HG03521 (cell line): ENCODE measurements around the gene CFAP52.
"Not testable (repeated sequence)": the region's sequence is repeated elsewhere in the genome, so short reads cannot be mapped to it uniquely, and the experiment has no call there.

Experiments used
- ATAC-seq: cut with Tn5 transposase; IDR thresholded peaks from one replicate; pipeline ENCODE4 v1.9.1; 2021; ENCODE audit warnings: mild to moderate bottlenecking, moderate library complexity; ENCODE audit not compliant: unreplicated experiment

Gene CFAP52

GRCh38 chr17:9644910-9645751 is 68.7 kb downstream of the CFAP52 start, which contains the start of gene USP43:
Gene USP43, plus strand, starts transcription at chr17:9645517. Its CDS starts 116 bp downstream, at chr17:9645633.
- ATAC-seq: no peak

GRCh38 chr17:9645851-9646545 is 69.6 kb downstream of the CFAP52 start:
- no peak for ATAC-seq

- no peak for ATAC-seq
Measured at GRCh38 chr17:9646546-9646885, 70.1 kb downstream of the CFAP52 start.

- no peak for ATAC-seq
Measured at GRCh38 chr17:9647014-9647413, 70.6 kb downstream of the CFAP52 start.

- ATAC-seq: no peak
Measured at GRCh38 chr17:9648521-9649110, 72.2 kb downstream of the CFAP52 start.

GRCh38 chr17:9658593-9659211 is 82.3 kb downstream of the CFAP52 start:
- no peak for ATAC-seq

GRCh38 chr17:9661027-9661426 is 84.6 kb downstream of the CFAP52 start:
- ATAC-seq: no peak

- not testable (repeated sequence) for ATAC-seq
Measured at GRCh38 chr17:9663511-9663910, 87.1 kb downstream of the CFAP52 start.

- no peak for ATAC-seq
Measured at GRCh38 chr17:9666461-9667050, 90.1 kb downstream of the CFAP52 start.

- ATAC-seq: no peak
Measured at GRCh38 chr17:9668517-9668916, 92.1 kb downstream of the CFAP52 start.

GRCh38 chr17:9669551-9670008 is 93.1 kb downstream of the CFAP52 start:
- no peak for ATAC-seq

GRCh38 chr17:9670596-9670995 is 94.2 kb downstream of the CFAP52 start:
- ATAC-seq: no peak

- no peak for ATAC-seq
Measured at GRCh38 chr17:9671559-9671958, 95.1 kb downstream of the CFAP52 start.

- no peak for ATAC-seq
Measured at GRCh38 chr17:9672266-9672665, 95.8 kb downstream of the CFAP52 start.

- ATAC-seq: no peak
Measured at GRCh38 chr17:9672691-9673090, 96.2 kb downstream of the CFAP52 start.

GRCh38 chr17:9676084-9676483 is 99.6 kb downstream of the CFAP52 start:
- ATAC-seq: no peak

- no peak for ATAC-seq
Measured at GRCh38 chr17:9676820-9677310, 100.4 kb downstream of the CFAP52 start.

GRCh38 chr17:9677411-9677810 is 101.0 kb downstream of the CFAP52 start:
- ATAC-seq: no peak

GRCh38 chr17:9677896-9678295 is 101.5 kb downstream of the CFAP52 start:
- ATAC-seq: no peak

GRCh38 chr17:9684955-9685621 is 108.6 kb downstream of the CFAP52 start:
- no peak for ATAC-seq
